GM11168 (cell line): ENCODE results near the gene ELMO1.

Experiments used
- in situ Hi-C: fragments of 300-500 bp; cut with MboI; formaldehyde crosslinking; loops from one replicate; pipeline ENCODE4 v1.12.0; 2022; ENCODE audit warnings: low sequenced_read_pairs; ENCODE audit not compliant: unreplicated experiment

ELMO1 gene

DNA sequence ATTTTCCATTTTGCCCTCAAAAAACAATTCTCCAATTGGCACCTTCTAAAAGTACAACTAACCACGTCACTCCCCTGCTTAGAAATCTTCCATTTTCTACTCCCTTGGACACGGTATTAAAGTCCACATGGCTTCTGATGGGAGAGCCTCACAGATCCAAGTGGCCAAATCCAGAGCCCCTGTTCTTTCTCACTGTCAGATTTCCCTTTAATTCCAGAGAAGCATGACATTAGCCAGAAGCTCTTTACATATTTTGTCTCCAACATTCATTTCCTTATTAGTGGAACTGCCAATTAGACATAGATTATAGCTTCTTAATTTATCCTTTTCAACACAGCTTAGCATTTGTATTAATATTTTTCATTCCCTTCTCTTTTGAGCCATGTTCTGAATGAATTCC, 118.7 kb downstream of the ELMO1 start:
- in situ Hi-C loops: loop anchor here (10.0 kb wide), 1 partner anchor 65 kb away; no protein-coding TSS in a partner anchor

GRCh38 chr7:37327288-37327687, 121.4 kb downstream of the ELMO1 start:
- in situ Hi-C loops: no loop called here

DNA sequence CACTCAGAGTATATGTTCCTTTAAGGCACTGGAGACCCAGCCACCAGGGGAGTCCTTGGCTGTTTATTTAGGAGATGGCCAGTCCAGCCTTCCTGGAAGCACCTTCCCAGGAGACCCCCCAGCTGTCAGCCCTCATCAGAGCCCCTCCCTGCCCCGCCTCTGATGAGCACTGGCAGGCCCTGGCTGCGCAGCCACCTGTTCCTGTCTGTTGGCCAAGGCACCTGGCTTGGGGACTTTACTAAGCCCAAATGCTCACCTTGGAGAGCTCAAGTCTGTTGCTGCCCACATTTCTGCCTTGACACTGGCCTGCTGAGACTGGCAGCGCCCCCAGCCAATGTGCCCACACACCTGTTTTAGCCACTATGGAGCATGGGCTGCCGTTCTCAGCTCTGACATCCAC, 124.7 kb downstream of the ELMO1 start:
- in situ Hi-C loops: no loop called here

GRCh38 chr7:37322831-37323230, 125.8 kb downstream of the ELMO1 start:
- in situ Hi-C loops: no loop called here

DNA sequence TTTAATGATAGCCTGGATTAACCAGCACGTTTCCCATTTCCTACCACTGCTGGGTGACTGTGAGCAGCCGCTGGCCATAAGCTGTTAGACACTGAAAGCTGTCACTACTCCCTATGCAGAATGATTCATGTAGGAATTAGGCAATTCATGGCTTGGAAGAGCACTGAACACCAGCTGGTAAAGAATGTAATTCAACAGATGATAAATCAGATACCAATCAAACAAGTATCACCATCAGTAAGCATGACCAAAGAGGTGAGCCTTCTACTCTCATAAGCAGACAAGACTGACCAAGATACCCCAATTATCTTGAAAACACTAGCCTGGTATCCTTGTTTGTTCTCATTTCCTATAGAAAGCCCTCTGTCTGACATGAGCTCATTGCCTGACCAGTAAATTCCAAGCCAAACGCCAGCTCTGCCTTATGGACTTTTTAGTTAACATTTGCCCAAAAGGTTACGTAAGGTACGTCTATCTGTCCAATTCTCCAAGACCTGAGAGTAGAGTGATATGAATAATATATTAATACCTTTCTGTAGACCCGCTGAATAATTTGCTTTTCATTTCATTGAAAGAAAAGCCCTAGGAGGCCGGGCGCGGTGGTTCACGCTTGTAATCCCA, 127.7 kb downstream of the ELMO1 start:
- in situ Hi-C loops: no loop called here

GRCh38 chr7:37320140-37320847, 128.4 kb downstream of the ELMO1 start:
- in situ Hi-C loops: no loop called here

- in situ Hi-C loops: no loop called here
These were observed 130.1 kb downstream of the ELMO1 start for GRCh38 chr7:37318541-37318940.

GRCh38 chr7:37315772-37316715, 132.6 kb downstream of the ELMO1 start:
- in situ Hi-C loops: no loop called here

DNA sequence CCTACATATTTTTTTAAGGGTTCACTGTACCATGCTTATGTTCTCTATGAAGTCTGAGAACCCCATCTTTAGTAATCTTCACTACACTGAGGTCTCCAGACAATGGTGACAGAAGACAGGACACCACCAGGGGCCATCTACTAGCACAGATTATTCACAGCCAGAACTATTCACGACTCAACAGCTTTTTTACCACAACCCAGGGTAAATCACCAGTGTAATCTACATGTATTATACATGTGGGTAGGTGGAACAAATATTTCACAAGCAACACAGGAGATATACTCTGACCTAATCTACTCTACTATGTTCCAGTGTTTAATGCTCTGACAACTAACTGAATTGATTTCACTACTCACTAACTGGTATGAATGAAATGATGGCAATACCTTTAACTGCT, 136.1 kb downstream of the ELMO1 start:
- in situ Hi-C loops: no loop called here

- in situ Hi-C loops: no loop called here
These were observed 137.3 kb downstream of the ELMO1 start for GRCh38 chr7:37311355-37311754.

DNA sequence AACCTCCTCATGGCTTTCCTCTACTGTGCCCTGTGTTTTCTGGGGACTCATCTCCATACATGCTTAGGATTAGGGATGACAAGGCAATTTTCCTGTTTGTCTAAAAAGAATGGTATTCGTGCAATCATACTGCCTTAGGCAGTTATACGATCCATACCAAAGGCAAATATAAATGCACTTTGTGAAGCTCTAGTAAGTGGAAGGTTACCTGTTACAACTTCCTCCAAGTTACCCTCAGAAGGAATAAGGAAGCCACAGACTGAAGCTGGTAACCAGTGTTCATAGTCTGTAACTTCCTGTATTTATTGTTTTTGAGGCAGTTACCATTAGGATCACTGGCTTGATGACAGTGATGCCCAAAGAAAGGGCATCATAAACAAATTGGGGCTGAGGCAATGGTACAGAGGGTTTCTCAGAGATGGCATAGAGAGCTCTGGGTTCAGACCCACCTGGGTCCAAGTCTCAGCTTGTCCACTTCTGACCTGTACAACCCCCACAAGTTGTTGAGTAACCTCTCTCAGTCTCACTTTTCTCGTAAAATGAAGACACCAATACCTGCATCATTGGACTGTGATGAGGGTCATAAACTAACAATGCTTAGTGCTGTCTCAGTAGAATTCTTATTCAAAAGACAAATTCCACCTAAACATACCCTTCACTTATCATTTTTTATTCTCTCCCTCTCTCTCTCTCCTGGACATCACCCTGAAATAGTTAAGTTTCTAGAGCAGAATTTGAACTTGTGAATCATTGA, 138.2 kb downstream of the ELMO1 start:
- in situ Hi-C loops: no loop called here

DNA sequence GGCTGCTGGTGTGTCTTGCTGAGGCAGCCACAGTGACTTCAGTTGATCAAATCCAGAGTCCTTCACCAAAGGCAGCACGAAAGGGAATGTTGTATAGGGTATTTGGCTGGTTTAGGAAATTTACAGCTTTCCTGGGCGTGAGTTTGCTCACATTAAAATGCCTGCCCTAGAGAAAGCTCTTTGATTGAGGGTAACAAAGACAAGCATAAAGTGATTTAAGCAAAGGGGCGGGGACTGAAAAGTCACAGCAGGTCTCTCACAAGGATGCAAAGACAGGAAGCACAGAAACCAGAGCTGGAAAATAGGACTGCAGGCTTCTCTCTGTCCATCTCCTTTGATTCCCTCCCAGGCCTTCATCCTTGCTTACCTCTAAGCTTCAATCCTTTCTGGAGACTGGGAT, 139.2 kb downstream of the ELMO1 start:
- in situ Hi-C loops: no loop called here

- in situ Hi-C loops: no loop called here
These were observed 143.7 kb downstream of the ELMO1 start for GRCh38 chr7:37304921-37305320.

GRCh38 chr7:37297546-37297945, 151.1 kb downstream of the ELMO1 start:
- in situ Hi-C loops: no loop called here

GRCh38 chr7:37295401-37295800, 153.3 kb downstream of the ELMO1 start:
- in situ Hi-C loops: no loop called here

GRCh38 chr7:37290731-37291130, 157.9 kb downstream of the ELMO1 start:
- in situ Hi-C loops: no loop called here

GRCh38 chr7:37289781-37290180, 158.9 kb downstream of the ELMO1 start:
- in situ Hi-C loops: no loop called here

DNA sequence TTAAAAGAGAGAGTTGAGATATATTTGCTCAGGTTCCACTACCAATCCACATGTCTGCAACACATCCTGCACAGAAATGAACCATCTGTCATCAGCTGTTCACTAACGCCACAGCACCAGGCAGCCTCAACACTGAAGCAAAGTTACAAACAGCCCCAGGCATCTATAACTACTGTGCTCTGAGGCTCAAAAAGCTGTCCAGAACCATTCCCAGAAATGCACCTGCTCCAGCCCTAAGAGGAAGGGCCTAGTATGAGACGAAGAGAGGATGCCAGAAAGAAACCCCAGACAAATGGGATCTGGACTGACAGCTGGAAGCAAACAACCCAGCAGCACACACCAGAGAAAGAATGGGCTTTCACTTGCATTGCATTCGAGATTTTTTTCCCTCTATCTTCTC, 159.3 kb downstream of the ELMO1 start:
- in situ Hi-C loops: no loop called here

DNA sequence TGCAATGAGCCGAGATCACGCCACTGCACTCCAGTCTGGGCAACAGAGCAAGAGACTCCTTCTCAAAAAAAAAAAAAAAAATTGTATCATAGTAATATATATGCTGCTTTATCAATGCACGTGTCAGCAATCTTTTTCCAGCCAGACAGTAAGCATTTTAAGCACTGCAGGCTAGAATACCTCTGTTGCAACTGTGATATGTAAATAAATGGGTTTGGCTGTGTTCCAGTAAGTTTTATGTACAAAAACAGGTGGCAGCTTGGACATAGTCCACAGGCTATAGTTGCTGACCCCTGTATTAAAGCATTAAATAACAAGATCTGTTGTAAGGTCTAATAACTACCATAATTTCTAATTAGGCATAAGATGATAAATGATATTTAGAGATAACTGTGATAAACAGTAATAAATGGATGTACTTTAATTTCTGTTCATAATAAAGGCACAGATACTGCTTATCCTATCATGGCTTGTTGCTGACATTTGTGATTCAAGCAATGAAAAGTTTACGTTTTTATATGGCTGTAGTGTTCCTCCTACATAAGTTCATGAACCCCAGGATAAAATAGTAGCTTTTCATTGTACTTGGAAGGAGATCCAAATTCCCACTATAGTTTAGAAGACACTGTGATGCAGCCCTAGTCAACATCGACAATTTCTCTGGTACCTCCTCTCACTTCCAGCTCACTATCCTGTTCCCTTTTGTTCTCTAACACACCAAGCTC, 161.4 kb downstream of the ELMO1 start:
- in situ Hi-C loops: no loop called here

- in situ Hi-C loops: no loop called here
These were observed 162.2 kb downstream of the ELMO1 start for GRCh38 chr7:37286454-37286832.
